IMR-90 (cell line): ENCODE results near the gene APLF. TPM values are rescaled to one million over a fixed set of nuclear protein-coding genes. Genes with fewer than 3 reads are reported as not detected.
"Not testable (repeated sequence)": the region's sequence is repeated elsewhere in the genome, so short reads cannot be mapped to it uniquely, and the experiment has no call there.

ENCODE experiments used
- ATAC-seq: fragments of 200-7000 bp; cut with Tn5 transposase; 2 replicates; pipeline ENCODE4 v1.9.1; 2020; ENCODE audit warnings: low read depth, mild to moderate bottlenecking, moderate library complexity
- BruUV-seq: library from RNA; stranded (reverse); fragments of 400-500 nt; replicated peaks from 2 replicates; lab custom pipeline; 2021; lab: Mats Ljungman, UMichigan
- CTCF ChIA-PET: fragments of 300-600 bp; formaldehyde crosslinking; extraction: SDS; loops from one replicate; lab custom pipeline; 2021; ENCODE audit warnings: antibody characterized with exemption; lab: Yijun Ruan, JAX
- POLR2A ChIA-PET: fragments of 300-600 bp; sonication (Branson Sonifier 250); formaldehyde crosslinking; loops from one replicate; lab custom pipeline; 2022; ENCODE audit warnings: antibody characterized with exemption; ENCODE audit not compliant: unreplicated experiment; lab: Charles Lee
- DNase-seq: peaks from one replicate; pipeline ENCODE4 v3.0.0; 2013
- H2AFZ ChIP-seq: replicated peaks from 2 replicates; pipeline ENCODE3; 2013; ENCODE audit warnings: low read length, mild to moderate bottlenecking; ENCODE audit not compliant: poor library complexity
- H2AK5ac ChIP-seq: 2 replicates; pipeline ENCODE4 v1.6.1; 2013; ENCODE audit warnings: low read depth, low read length, inconsistent platforms
- H2AK9ac ChIP-seq: replicated peaks from 2 replicates; pipeline ENCODE3; 2013; ENCODE audit warnings: mild to moderate bottlenecking, low read depth, low read length, moderate library complexity; ENCODE audit not compliant: poor library complexity
- H2BK120ac ChIP-seq: 2 replicates; pipeline ENCODE4 v1.6.1; 2013; ENCODE audit warnings: low read depth, low read length, inconsistent platforms
- H2BK15ac ChIP-seq: 3 replicates; pipeline ENCODE4 v1.6.1; 2013; ENCODE audit warnings: low read depth, low read length, inconsistent platforms
- H2BK20ac ChIP-seq: 2 replicates; pipeline ENCODE4 v1.6.1; 2013; ENCODE audit warnings: low read depth, mild to moderate bottlenecking, inconsistent platforms, low read length, moderate library complexity
- H2BK5ac ChIP-seq: 2 replicates; pipeline ENCODE4 v1.6.1; 2013; ENCODE audit warnings: mild to moderate bottlenecking, low read depth, low read length, inconsistent platforms; ENCODE audit not compliant: poor library complexity, severe bottlenecking
- H3K14ac ChIP-seq: replicated peaks from 2 replicates; pipeline ENCODE4 v1.6.1; 2013; ENCODE audit warnings: low read depth, low read length, inconsistent platforms
- H3K18ac ChIP-seq: 2 replicates; pipeline ENCODE4 v1.6.1; 2013; ENCODE audit warnings: low read depth, low read length, control low read depth
- H3K23ac ChIP-seq: 2 replicates; pipeline ENCODE4 v1.6.1; 2013; ENCODE audit warnings: low read depth, low read length, inconsistent platforms
- H3K27ac ChIP-seq: 2 replicates; pipeline ENCODE4 v1.5.1; 2013; ENCODE audit warnings: mild to moderate bottlenecking, control low read depth, low read length; ENCODE audit not compliant: insufficient read depth
- H3K27me3 ChIP-seq: 2 replicates; pipeline ENCODE4 v1.6.1; 2013; ENCODE audit warnings: low read length; ENCODE audit not compliant: control insufficient read depth, insufficient read depth
- H3K36me3 ChIP-seq: 2 replicates; pipeline ENCODE4 v1.6.1; 2013; ENCODE audit warnings: low read length, mixed read lengths; ENCODE audit not compliant: control insufficient read depth, insufficient read depth
- H3K4ac ChIP-seq: 2 replicates; pipeline ENCODE4 v1.6.1; 2013; ENCODE audit warnings: low read depth, low read length, inconsistent platforms
- H3K4me1 ChIP-seq: 2 replicates; pipeline ENCODE4 v1.6.1; 2013; ENCODE audit warnings: low read length, mixed read lengths; ENCODE audit not compliant: control insufficient read depth, insufficient read depth
- H3K4me2 ChIP-seq: 2 replicates; pipeline ENCODE4 v1.6.1; 2013; ENCODE audit warnings: low read depth, mild to moderate bottlenecking, control low read depth, low read length, moderate library complexity
- H3K4me3 ChIP-seq: 2 replicates; pipeline ENCODE4 v1.5.1; 2013; ENCODE audit warnings: low read depth, mild to moderate bottlenecking, control low read depth, low read length, moderate library complexity; ENCODE audit not compliant: insufficient read depth
- H3K56ac ChIP-seq: 2 replicates; pipeline ENCODE4 v1.6.1; 2013; ENCODE audit warnings: low read length, inconsistent platforms; ENCODE audit not compliant: insufficient read depth; ENCODE audit errors: extremely low read depth
- H3K79me1 ChIP-seq, 2 experiments: 2 replicates each; pipeline ENCODE4 v1.6.1; 2013; ENCODE audit warnings: low read length in 2 of 2, inconsistent platforms in 1 of 2, low read depth in 1 of 2
- H3K9ac ChIP-seq: 2 replicates; pipeline ENCODE4 v1.6.1; 2013; ENCODE audit warnings: low read depth, low read length, control low read depth
- H3K9me1 ChIP-seq: 2 replicates; pipeline ENCODE4 v1.6.1; 2013; ENCODE audit warnings: low read length, inconsistent platforms; ENCODE audit not compliant: insufficient read depth
- H3K9me3 ChIP-seq: 2 replicates; pipeline ENCODE4 v1.6.1; 2013; ENCODE audit warnings: low read length; ENCODE audit not compliant: control insufficient read depth, insufficient read depth
- H4K20me1 ChIP-seq: 2 replicates; pipeline ENCODE4 v1.6.1; 2013; ENCODE audit warnings: low read length, inconsistent platforms; ENCODE audit not compliant: insufficient read depth
- H4K5ac ChIP-seq: 2 replicates; pipeline ENCODE4 v1.6.1; 2013; ENCODE audit warnings: mild to moderate bottlenecking, low read depth, low read length, control low read depth
- H4K8ac ChIP-seq, 2 experiments: 2 replicates each; pipeline ENCODE4 v1.6.1; 2013; ENCODE audit warnings: low read depth in 2 of 2, low read length in 2 of 2, control low read depth in 1 of 2, inconsistent platforms in 1 of 2
- H4K91ac ChIP-seq: 2 replicates; pipeline ENCODE4 v1.6.1; 2013; ENCODE audit warnings: low read depth, low read length, inconsistent platforms; ENCODE audit not compliant: insufficient read depth
- WGBS, 2 experiments: methylation state at CpG; one replicate each; pipeline versions ENCODE4 v1.1.5 to v1.1.7; 2013; ENCODE audit warnings: missing lambda C conversion rate in 2 of 2; ENCODE audit not compliant: insufficient read length in 1 of 2; ENCODE audit errors: extremely low coverage in 2 of 2; 5-methylcytosine and 5-hydroxymethylcytosine counted together
- dilution Hi-C: fragments of 300-500 bp; cut with HindIII; formaldehyde crosslinking; loops from one replicate; pipeline ENCODE4 v1.14.3; 2018; ENCODE audit warnings: low sequenced_read_pairs; ENCODE audit not compliant: unreplicated experiment
- in situ Hi-C: fragments of 300-500 bp; cut with MboI; formaldehyde crosslinking; loops from 3 replicates; pipeline ENCODE4 v1.14.3; 2019; ENCODE audit warnings: low sequenced_read_pairs, inconsistent platforms, mixed read lengths
- intact Hi-C: fragments of 100-400 bp; cut with micrococcal nuclease; formaldehyde crosslinking; loops from 2 replicates; pipeline ENCODE4 v1.10.0; 2022
- polyA plus RNA-seq, 3 experiments: library from polyadenylated mRNA; depleted of rRNA; stranded (reverse); fragments of >200 nt; gene quantifications; 2 replicates each; pipeline ENCODE4 v1.2.3, GENCODE V29; 2012; ENCODE audit warnings: low replicate concordance in 1 of 3
- total RNA-seq: library from RNA; depleted of rRNA; stranded (reverse); fragments of >200 nt; gene quantifications from 2 replicates; pipeline ENCODE4 v1.2.3, GENCODE V29; 2012

APLF gene
- total and polyA plus RNA-seq, 2 of the 4 experiments (the other 2 are of a cell fraction) = 1.5 to 2.3 TPM

DNA sequence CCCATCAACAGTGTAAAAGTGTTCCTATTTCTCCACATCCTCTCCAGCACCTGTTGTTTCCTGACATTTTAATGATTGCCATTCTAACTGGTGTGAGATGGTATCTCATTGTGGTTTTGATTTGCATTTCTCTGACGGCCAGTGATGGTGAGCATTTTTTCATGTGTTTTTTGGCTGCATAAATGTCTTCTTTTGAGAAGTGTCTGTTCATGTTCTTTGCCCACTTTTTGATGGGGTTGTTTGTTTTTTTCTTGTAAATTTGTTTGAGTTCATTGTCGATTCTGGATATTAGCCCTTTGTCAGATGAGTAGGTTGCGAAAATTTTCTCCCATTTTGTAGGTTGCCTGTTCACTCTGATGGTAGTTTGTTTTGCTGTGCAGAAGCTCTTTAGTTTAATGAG lies 21.0 kb upstream of the APLF start:
- dilution Hi-C loops, H3K4me3 ChIP-seq, CTCF ChIA-PET, H3K36me3 ChIP-seq, H3K4me1 ChIP-seq, H3K9ac ChIP-seq, H3K4me2 ChIP-seq, H3K23ac ChIP-seq, H3K14ac ChIP-seq, H2BK20ac ChIP-seq, intact Hi-C loops, BruUV-seq, H3K79me1 ChIP-seq, H3K18ac ChIP-seq, H2BK120ac ChIP-seq, H2AK5ac ChIP-seq, DNase-seq, H4K20me1 ChIP-seq, H3K9me1 ChIP-seq, H4K91ac ChIP-seq, POLR2A ChIA-PET, H2AFZ ChIP-seq, H2BK15ac ChIP-seq, ATAC-seq, H4K8ac ChIP-seq, H3K9me3 ChIP-seq, H3K4ac ChIP-seq, H2BK5ac ChIP-seq, H3K56ac ChIP-seq, H4K5ac ChIP-seq, H3K27ac ChIP-seq, H2AK9ac ChIP-seq: not testable (repeated sequence)
- no CpG with 5 or more reads among the region's 3 CpGs for WGBS, 2 experiments
- in situ Hi-C loops = loop anchor here (10.0 kb wide), 1 partner anchor 152 kb away; no protein-coding TSS in a partner anchor
- H3K27me3 ChIP-seq = peaks cover 11% of the 10 kb centered on the region
